ENCODE results near the gene AK1.

Gene AK1

GRCh38 chr9:127907867-127908659 lies 30.6 kb upstream of the AK1 start:
- intact Hi-C loops (cut with DNase I; ENCODE audit: low total_unique reads) = no loop called here
- no peak overlapping the region for H3K4me3 ChIP-seq
- H3K27me3 ChIP-seq = no peaks in the 10 kb centered on the region
- DNase-seq = no peak
- H3K27ac ChIP-seq = peak overlapping the region; percentile 34 to 90
- peaks cover 0 to 46% (median 41%) of the 10 kb centered on the region in 4 donors for H3K4me1 ChIP-seq
- no peaks in the 10 kb centered on the region for H3K9me3 ChIP-seq
- H3K36me3 ChIP-seq = peaks cover 10 to 49% (median 38%) of the 10 kb centered on the region in 3 donors
- TF ChIP-seq CTCF (IDR thresholded peaks at IDR 0.05) = no peak

GRCh38 chr9:127905788-127906191 lies 28.3 kb upstream of the AK1 start:
- intact Hi-C loops (cut with DNase I; ENCODE audit: low total_unique reads) = no loop called here
- Histone ChIP-seq H3K27ac (peak overlapping the region; percentile 81 to 90), H3K4me3 (peak overlapping the region in 1 of 2 donors; percentile 7), H3K27me3 (no peaks in the 10 kb centered on the region), H3K36me3 (peaks cover 0 to 26% (median 20%) of the 10 kb centered on the region in 3 donors), H3K4me1 (peaks cover 0 to 58% (median 47%) of the 10 kb centered on the region in 4 donors), H3K9me3 (no peaks in the 10 kb centered on the region)
- no peak for TF ChIP-seq CTCF (IDR thresholded peaks at IDR 0.05)
- peak in 1 of 2 donors; percentile 75 for DNase-seq

- intact Hi-C loops (cut with DNase I; ENCODE audit: low total_unique reads) = no loop called here
- no peaks in the 10 kb centered on the region for H3K27me3 ChIP-seq
Observed at GRCh38 chr9:127905004-127905728, 27.7 kb upstream of the AK1 start.

GRCh38 chr9:127904561-127905003 lies 27.1 kb upstream of the AK1 start:
- no peak for TF ChIP-seq CTCF (IDR thresholded peaks at IDR 0.05)
- DNase-seq = peak in 1 of 2 donors; percentile 70
- H3K4me3 ChIP-seq = no peak overlapping the region
- no peaks in the 10 kb centered on the region for H3K27me3 ChIP-seq
- H3K36me3 ChIP-seq = peaks cover 0 to 14% (median 8%) of the 10 kb centered on the region in 3 donors
- H3K9me3 ChIP-seq = no peaks in the 10 kb centered on the region
- peak overlapping the region; percentile 81 to 90 for H3K27ac ChIP-seq
- peaks cover 0 to 70% (median 54%) of the 10 kb centered on the region in 4 donors for H3K4me1 ChIP-seq
- intact Hi-C loops (cut with DNase I; ENCODE audit: low total_unique reads) = no loop called here

More at GRCh38 chr9:127905004-127905728, 27.7 kb upstream of the AK1 start:
- peak overlapping the region; percentile 81 to 90 for H3K27ac ChIP-seq
- peaks cover 0 to 20% (median 14%) of the 10 kb centered on the region in 3 donors for H3K36me3 ChIP-seq
- peaks cover 0 to 64% (median 49%) of the 10 kb centered on the region in 4 donors for H3K4me1 ChIP-seq
- H3K9me3 ChIP-seq = no peaks in the 10 kb centered on the region
- no peak for TF ChIP-seq CTCF (IDR thresholded peaks at IDR 0.05)
- DNase-seq = no peak
- no peak overlapping the region for H3K4me3 ChIP-seq

- peaks cover 0 to 70% (median 55%) of the 10 kb centered on the region in 4 donors for H3K4me1 ChIP-seq
- H3K27ac ChIP-seq = peak overlapping the region; percentile 81 to 90
- DNase-seq = peak; percentile 80 to 89
- H3K9me3 ChIP-seq = no peaks in the 10 kb centered on the region
- intact Hi-C loops (cut with DNase I; ENCODE audit: low total_unique reads) = no loop called here
- H3K4me3 ChIP-seq = no peak overlapping the region
- no peaks in the 10 kb centered on the region for H3K27me3 ChIP-seq
- H3K36me3 ChIP-seq = peaks cover 0 to 11% (median 7%) of the 10 kb centered on the region in 3 donors
- no peak for TF ChIP-seq CTCF (IDR thresholded peaks at IDR 0.05)
Observed at GRCh38 chr9:127903557-127904475, 26.3 kb upstream of the AK1 start.

All from tibial artery (tissue), 4 donors.